ENCODE data around the gene CAMK2D.

The CAMK2D gene

GRCh38 chr4:113604955-113605354 is 156.6 kb downstream of the CAMK2D start:
- no peak for DNase-seq (ENCODE audit: low read depth, low spot score)

- DNase-seq (ENCODE audit: low read depth, low spot score) = no peak
Observed at GRCh38 chr4:113603911-113604310, 157.6 kb downstream of the CAMK2D start.

GRCh38 chr4:113602646-113603228 is 158.8 kb downstream of the CAMK2D start:
- DNase-seq (ENCODE audit: low read depth, low spot score) = no peak

- DNase-seq (ENCODE audit: low read depth, low spot score) = no peak
Observed at GRCh38 chr4:113601636-113602035, 159.9 kb downstream of the CAMK2D start.

- no peak for DNase-seq (ENCODE audit: low read depth, low spot score)
Observed at GRCh38 chr4:113596396-113596795, 165.1 kb downstream of the CAMK2D start.

- DNase-seq (ENCODE audit: low read depth, low spot score) = no peak
Observed at GRCh38 chr4:113594231-113594556, 167.3 kb downstream of the CAMK2D start.

- DNase-seq (ENCODE audit: low read depth, low spot score) = no peak
Observed at GRCh38 chr4:113593400-113594230, 167.9 kb downstream of the CAMK2D start.

- DNase-seq (ENCODE audit: low read depth, low spot score) = no peak
Observed at GRCh38 chr4:113591982-113592381, 169.6 kb downstream of the CAMK2D start.

GRCh38 chr4:113588895-113589668 is 172.5 kb downstream of the CAMK2D start:
- DNase-seq (ENCODE audit: low read depth, low spot score) = no peak

GRCh38 chr4:113587640-113588275 is 173.8 kb downstream of the CAMK2D start:
- DNase-seq (ENCODE audit: low read depth, low spot score) = no peak

- no peak for DNase-seq (ENCODE audit: low read depth, low spot score)
Observed at GRCh38 chr4:113587156-113587555, 174.4 kb downstream of the CAMK2D start.

- no peak for DNase-seq (ENCODE audit: low read depth, low spot score)
Observed at GRCh38 chr4:113586072-113586471, 175.5 kb downstream of the CAMK2D start.

- DNase-seq (ENCODE audit: low read depth, low spot score) = no peak
Observed at GRCh38 chr4:113584407-113585150, 177.0 kb downstream of the CAMK2D start.

GRCh38 chr4:113582737-113583136 is 178.8 kb downstream of the CAMK2D start:
- no peak for DNase-seq (ENCODE audit: low read depth, low spot score)

GRCh38 chr4:113579360-113579759 is 182.2 kb downstream of the CAMK2D start:
- no peak for DNase-seq (ENCODE audit: low read depth, low spot score)

GRCh38 chr4:113576947-113577678 is 184.4 kb downstream of the CAMK2D start:
- no peak for DNase-seq (ENCODE audit: low read depth, low spot score)

GRCh38 chr4:113575401-113575800 is 186.1 kb downstream of the CAMK2D start:
- no peak for DNase-seq (ENCODE audit: low read depth, low spot score)

- DNase-seq (ENCODE audit: low read depth, low spot score) = no peak
Observed at GRCh38 chr4:113574636-113575103, 186.9 kb downstream of the CAMK2D start.

- no peak for DNase-seq (ENCODE audit: low read depth, low spot score)
Observed at GRCh38 chr4:113572620-113573019, 188.9 kb downstream of the CAMK2D start.

GRCh38 chr4:113566015-113566795 is 195.3 kb downstream of the CAMK2D start:
- no peak for DNase-seq (ENCODE audit: low read depth, low spot score)

All from activated naive CD8-positive, alpha-beta T cell treated with anti-CD3 and anti-CD28 coated beads, Interleukin-2, amount 50 U/mL, for 16 hours (primary cell).